HG03039 (cell line): ENCODE measurements around the gene KLHL5.

Source experiments
- ATAC-seq: cut with Tn5 transposase; IDR thresholded peaks from one replicate; pipeline ENCODE4 v1.9.1; 2021; ENCODE audit warnings: mild to moderate bottlenecking, moderate library complexity; ENCODE audit not compliant: unreplicated experiment

KLHL5 gene

DNA sequence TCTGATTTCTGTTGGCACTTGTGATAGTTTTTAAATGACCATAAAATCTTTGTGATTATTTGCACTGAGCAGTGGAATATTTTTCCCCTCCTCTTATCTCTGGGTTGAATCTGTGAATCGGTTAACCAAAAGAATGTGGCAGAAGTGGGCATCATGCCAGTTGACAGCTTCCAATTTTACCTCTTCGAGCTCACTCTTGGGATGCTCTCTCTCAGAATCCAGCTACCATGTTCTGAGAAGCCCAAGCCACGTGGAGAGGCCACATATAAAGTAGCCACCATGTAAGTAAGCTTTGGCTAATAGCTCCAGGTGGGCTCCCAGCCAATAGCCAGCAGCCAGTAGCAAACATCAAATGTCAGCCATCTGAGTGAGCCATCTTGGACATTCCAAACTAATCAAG, 107.4 kb downstream of the KLHL5 start:
- no peak for ATAC-seq

DNA sequence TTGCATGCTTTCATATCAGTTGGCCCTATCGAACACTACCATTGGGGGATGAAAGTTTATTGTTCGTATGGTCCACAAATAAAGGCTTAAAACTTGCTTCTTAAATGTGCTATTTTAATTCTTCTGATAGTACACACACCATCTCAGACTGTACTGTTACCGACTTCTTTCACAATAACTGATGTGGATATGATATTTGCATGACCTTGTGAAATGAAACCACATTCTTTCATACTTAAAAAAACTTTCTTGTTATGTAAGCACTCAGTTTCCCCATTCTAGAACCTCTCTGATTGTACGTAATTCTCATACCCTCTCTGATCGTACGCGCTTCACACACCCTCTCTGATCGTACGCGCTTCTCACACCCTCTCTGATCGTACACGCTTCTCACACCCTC, 108.3 kb downstream of the KLHL5 start:
- ATAC-seq = no peak
